NB4 (cell line): ENCODE results near the gene UNC13C.

Experiments used
- MYC ChIP-seq: IDR thresholded peaks from 2 replicates; pipeline ENCODE4 v1.6.1; 2011; ENCODE audit warnings: low read depth, low read length
- POLR2A ChIP-seq: IDR thresholded peaks from 2 replicates; pipeline ENCODE4 v1.6.1; 2011; ENCODE audit warnings: mild to moderate bottlenecking; ENCODE audit not compliant: insufficient read length; ENCODE audit errors: extremely low read depth
- TF ChIP-seq, protein P1 (sequence below): IDR thresholded peaks from one replicate; pipeline ENCODE4 v1.5.1; 2012; ENCODE audit warnings: low read depth, low read length

DNA sequence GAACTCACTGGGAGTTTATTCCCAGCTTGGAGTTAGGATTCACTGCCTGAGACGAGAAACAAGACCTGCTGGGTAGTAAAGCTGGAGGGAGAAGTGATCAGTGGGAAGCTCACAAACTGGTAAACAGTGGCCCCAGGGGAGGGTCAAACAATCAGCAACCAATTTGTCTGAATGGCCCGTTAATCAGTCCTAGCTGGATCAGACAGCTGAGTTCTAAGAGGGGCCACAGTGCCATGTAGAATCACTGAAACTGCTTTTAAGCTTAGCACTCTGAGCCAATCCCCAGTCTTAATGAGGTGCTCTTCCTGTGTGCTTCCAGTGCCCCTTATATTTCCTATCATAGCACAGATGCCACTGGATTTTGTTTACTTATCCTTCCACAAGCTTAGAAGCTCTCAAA is 626.8 kb downstream of the UNC13C start:
- TF ChIP-seq POLR2A (no peak), MYC (no peak)
- TF ChIP-seq, protein P1, sequence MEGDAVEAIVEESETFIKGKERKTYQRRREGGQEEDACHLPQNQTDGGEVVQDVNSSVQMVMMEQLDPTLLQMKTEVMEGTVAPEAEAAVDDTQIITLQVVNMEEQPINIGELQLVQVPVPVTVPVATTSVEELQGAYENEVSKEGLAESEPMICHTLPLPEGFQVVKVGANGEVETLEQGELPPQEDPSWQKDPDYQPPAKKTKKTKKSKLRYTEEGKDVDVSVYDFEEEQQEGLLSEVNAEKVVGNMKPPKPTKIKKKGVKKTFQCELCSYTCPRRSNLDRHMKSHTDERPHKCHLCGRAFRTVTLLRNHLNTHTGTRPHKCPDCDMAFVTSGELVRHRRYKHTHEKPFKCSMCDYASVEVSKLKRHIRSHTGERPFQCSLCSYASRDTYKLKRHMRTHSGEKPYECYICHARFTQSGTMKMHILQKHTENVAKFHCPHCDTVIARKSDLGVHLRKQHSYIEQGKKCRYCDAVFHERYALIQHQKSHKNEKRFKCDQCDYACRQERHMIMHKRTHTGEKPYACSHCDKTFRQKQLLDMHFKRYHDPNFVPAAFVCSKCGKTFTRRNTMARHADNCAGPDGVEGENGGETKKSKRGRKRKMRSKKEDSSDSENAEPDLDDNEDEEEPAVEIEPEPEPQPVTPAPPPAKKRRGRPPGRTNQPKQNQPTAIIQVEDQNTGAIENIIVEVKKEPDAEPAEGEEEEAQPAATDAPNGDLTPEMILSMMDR, result no peak
